Activated CD8-positive, alpha-beta memory T cell treated with anti-CD3 and anti-CD28 coated beads for 36 hours (primary cell): ENCODE data around the gene CRIM1. TPM values are rescaled to one million over a fixed set of nuclear protein-coding genes. Genes with fewer than 3 reads are reported as not detected.

Experiments used
- CTCF ChIA-PET: fragments of 350-600 bp; sonication (Branson Sonifier 250); formaldehyde crosslinking; loops from one replicate; lab custom pipeline; 2021; ENCODE audit warnings: antibody characterized with exemption; lab: Charles Lee
- POLR2A ChIA-PET: fragments of 350-600 bp; sonication (Branson Sonifier 250); formaldehyde crosslinking; loops from one replicate; lab custom pipeline; 2021; ENCODE audit warnings: antibody characterized with exemption; lab: Charles Lee
- total RNA-seq, 2 experiments: library from RNA; stranded (reverse); gene quantifications; one replicate each; pipeline ENCODE4 v1.2.3, GENCODE V29; 2021

Gene CRIM1
- total RNA-seq, 2 experiments from 2014 or later: 18.2 to 20.1 TPM

DNA sequence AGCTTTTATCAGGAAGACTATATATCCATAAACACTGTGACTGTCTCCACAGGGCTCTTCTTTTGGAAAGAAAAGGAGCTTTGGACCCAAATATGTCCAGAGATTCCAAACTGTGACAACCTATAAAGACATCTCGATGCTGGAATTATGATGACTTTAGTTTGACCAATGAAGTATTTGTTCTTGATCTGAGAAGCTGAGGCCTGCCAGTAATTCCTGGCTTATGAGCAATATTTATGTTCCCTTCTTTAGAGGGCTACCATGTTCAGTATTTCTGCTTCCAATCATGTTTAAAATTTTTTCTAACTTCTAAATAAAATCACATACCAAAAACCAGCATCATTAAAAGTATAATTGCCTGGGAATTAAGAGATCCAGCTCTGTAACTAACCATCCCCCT, 201.3 kb downstream of the CRIM1 start:
- CTCF ChIA-PET: no interaction called here
- POLR2A ChIA-PET: no interaction called here

DNA sequence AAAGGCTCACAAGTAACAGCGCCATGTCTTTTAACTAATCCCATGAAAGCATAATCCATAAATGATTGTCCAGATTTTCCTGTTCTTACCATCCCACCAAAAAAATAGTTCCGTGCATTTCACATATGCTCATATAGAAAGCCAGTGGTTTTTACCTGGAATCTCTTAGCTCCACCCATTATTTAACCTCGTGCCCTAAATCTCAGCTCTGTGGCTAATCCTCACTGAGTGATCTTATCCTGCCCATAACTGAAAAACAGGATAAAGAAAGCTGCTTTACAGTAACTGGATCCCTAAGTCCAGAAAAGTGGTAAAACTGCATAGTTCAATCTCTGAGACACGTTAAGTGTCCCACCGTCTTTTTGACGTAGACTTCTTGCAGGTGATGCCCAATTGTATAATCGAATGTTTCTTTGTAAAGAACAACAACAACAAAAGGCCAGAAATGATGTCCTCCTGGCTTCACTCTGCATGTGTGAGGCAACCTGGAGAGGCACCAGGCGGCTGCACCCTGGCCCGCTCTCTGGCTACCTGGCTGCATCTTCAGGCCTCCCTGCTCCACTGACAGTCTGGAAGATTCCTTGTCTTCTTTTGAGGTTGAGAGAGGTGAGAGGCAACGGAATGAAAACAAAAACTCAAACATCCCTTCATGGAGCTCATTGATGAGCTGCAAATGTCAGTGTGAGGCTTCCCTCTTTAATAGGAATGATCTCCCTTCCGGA, 203.8 kb downstream of the CRIM1 start:
- CTCF ChIA-PET: no interaction called here
- POLR2A ChIA-PET: no interaction called here

DNA sequence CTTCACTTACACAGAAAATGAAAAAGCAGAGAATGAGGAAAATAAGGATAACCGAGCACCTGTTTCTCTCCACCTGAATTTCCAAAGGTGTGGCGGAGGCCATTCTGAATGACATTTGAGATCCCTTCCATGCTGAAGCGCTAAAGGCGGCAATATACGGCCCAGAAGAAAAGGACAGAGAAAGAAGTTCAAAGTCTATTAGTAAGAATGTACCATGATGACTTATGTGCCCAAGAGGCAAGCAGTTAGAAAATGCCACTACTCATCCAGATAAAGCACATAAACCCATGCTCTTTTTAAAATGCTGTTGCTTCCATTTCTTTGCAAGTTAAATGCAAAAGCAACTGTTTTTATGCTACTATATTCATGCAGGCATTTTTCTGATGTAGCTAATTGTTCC, 205.1 kb downstream of the CRIM1 start:
- POLR2A ChIA-PET: no interaction called here
- CTCF ChIA-PET: no interaction called here

DNA sequence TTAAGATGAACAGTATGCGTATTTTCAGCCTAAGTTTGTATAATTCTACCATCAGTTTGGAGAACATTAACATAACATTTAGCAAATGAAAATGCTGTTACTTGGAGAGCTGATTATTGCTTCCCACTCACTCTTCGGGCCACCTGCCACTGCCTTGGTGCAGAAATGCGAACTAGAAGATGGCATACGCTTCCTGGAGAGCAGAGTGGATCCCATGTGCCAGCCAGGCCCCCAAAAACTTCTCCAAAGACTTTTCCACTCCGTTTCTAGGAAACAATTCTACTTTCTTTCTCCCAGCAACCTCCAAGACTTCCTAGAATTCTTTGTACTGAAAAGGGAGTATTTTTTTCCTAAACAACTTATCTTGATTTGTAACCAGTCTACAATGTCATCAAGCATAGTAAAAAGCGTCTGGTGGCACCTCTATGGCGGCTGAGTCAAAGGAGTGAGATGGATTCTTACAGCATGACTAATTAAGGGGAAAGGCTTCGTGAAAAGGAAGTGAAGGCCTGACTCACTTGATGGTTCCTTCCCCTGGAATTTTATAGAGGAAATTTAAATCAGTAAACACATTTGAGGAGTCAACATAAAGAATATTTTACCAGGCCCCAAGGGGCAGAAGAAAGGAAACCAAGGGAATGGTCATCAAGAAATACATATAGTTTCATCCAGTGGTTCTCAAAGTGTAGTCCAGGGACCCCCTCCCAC, 205.8 kb downstream of the CRIM1 start:
- ChIA-PET CTCF (no interaction called here), POLR2A (no interaction called here)

DNA sequence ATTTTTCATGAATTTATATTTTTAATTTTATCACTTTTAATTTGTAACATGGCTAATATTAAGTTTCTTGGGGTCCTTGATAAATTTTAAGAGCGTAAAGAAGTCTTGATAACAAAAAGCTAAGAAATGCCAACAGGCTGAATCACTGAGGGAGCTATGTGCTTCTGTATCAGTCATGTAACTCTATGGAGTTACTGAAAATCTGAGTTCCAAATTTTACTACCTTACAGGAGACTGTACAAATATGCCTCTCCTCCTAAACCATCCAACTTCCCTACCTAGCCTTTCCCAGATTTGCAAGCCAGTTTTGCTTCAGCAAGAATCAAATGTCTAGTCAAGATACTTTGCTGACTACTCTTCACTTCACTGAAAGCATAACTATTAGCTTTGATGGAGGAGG, 206.7 kb downstream of the CRIM1 start:
- ChIA-PET CTCF (no interaction called here), POLR2A (no interaction called here)

DNA sequence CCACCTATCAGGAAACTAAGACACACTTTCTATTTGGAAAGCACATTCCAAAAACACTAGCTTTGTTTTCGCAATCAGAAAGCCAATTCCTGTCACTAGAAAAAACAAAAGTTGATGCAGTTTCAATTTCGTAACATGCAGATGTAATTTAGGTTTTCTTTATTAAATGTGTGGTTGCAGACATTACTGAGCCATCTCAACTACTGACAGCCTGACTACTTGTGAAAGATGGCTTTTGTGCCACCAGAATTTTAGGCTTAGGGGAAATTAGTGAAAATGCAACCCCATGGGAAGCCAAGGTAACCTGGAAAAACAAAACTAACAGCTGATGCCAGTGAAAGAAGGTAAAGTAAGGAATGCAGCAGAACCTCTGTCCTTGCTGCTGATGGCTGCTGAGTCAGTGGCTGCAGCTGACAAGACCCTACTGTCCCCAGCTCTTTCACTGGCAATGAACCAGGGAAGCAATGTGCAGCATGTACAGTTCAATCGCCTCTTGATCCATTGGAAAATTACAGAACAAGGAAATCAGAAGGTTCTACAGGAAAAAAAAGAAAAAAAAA, 207.5 kb downstream of the CRIM1 start:
- POLR2A ChIA-PET: no interaction called here
- CTCF ChIA-PET: no interaction called here

DNA sequence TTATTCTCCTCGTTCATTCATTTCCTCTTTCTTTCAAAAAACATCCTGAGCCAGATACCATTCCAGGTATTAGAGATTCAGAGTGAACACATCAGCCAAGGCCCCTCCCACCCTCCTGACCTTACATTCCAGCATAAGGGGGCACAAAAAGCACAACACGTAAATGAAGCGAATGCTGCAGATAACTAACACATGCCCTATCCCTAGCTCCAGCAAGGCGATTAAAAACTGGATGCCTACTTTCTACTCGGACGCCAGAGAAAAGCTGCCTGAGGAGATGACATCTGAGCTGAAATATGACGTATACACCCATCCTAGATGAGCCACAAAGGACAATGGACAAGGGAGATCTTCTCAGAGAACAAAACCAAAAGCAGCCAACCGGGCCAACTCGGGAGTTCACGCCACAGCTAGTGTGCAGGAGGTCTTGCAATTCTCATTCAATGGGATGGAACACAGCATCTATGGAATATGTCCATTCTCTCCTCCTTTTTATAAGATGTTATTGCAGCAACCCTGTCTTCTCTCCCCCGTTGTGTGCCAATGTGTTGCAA, 208.9 kb downstream of the CRIM1 start:
- ChIA-PET CTCF (no interaction called here), POLR2A (no interaction called here)

DNA sequence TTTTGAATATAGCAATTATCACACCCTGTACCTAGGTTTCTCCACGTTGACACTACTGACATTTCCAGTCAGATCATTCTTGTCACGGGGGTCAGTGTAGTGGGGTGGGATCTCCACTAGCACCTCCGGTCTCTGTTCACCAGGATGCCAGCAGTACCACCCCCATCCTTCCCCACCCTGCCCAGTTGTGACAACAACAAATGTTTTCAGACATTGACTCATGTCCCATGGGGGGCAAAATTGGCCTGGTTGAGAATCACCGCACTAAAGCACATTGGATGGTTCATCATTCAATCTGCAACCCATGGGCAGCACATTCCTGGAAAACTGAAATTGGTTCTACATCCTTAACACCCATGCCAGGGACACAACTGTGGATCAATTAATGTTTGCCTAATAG, 210.1 kb downstream of the CRIM1 start:
- ChIA-PET POLR2A (no interaction called here), CTCF (no interaction called here)

DNA sequence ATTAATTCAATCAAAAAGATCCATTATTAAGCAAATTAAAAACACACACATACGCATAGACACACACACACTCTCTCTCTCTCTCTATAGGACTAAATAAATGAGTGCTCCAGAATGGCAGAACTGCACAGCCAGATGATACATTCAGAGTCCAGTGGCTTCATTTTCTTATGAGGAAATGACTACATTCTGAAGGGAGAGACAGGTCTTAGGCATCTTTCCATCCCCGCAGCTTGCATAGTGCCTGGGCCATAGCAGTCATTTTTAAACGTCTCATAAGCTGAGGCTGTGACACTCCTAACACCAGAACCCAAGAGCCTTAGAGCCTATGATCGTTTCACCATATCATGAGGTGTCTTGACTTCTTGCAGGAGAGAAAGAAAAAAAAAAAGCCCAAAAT, 211.3 kb downstream of the CRIM1 start:
- CTCF ChIA-PET: no interaction called here
- POLR2A ChIA-PET: no interaction called here

DNA sequence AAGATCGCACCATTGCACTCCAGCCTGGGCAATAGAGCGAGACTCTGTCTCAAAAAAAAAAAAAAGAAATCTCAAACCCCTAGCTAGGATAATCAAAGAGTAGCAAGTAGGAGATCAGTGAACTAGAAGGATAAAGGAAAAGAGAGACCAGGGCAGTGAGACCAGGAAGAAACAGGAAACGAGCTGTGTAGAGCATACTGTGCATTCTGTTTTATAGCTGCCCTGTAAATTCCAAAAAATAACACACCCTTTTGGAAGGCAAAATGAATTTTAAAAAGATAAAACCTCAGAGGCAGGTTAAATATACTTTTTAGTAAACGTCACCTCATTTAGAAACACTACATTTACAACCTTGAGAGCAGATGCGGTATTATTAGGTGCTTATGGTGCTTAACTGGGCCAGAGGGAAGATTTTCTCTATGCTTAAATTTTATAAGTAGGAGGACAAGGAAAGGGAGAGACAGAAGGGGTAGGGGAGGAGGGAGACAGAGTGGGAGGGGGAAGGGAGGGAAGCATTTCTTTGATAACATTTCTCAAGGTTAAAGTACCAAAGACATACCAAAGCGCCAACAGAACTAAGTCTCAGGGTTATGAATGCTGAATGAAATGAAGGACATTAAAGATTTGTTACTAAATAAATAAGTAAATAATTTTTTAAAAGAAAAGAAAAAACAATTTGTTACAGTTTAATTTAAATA, 212.3 kb downstream of the CRIM1 start:
- CTCF ChIA-PET: no interaction called here
- POLR2A ChIA-PET: interaction anchor here (0.6 kb wide), 1 partner anchor 742 kb away, joined by 3 read pairs; no protein-coding TSS in a partner anchor

DNA sequence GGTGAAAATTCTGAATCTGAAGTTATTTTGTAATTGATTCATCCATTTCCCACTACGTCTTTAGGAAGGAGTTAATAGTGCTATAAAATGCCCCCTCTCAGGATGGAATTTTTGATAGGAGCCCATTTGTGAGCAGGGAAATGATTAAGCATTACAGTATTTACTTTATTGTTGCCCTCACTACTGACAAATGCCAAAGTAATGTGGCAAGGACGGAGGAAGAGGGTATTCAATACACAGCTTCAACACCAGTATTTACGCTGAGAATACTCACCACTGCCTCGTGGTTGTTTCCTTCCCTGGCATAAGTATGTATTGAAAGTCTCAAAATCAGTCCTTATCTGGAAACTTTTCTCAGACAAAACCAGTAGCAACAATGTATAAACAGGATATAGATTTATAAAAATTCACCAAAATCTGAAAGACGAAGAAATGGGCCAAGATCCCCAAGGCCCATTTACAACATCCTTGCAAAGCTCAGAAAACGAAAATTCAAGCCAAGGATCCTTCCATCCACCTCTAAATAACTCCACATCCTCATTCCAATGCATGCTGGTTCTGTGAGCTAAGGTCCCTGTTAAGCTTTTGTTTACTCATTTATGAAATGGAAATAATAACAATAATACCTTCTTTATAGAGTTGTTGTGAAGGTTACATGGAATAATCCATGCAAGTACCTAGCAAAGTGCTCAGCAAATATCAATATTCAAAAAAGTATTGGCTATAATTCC, 213.1 kb downstream of the CRIM1 start:
- ChIA-PET POLR2A (no interaction called here), CTCF (no interaction called here)

DNA sequence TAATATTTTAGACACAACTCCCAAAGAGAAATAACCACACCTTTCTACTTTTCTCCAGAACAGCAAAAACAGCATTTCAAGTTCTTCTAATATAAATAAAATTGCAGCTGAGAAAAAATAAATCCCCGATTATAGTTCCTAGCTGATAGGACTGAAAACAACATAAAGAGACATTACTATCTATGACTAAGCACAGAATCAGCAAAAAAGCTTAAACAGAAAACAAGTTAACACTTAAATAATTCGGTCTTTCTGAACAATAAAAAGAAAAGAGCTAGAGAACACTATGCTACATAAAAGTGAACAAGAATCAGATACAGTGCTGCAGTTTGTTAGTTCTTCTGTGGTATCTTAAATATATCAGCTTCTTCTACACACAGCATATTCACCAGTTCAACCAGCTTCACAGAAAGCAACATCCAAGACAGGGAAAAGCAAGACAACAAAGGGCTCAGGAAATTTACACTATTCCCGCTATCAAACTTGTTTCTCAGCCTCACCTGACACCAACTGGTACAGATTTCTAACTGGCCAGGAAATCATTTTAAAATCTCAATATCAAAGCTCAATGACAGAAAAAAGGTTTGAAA, 213.8 kb downstream of the CRIM1 start:
- ChIA-PET POLR2A (no interaction called here), CTCF (no interaction called here)

DNA sequence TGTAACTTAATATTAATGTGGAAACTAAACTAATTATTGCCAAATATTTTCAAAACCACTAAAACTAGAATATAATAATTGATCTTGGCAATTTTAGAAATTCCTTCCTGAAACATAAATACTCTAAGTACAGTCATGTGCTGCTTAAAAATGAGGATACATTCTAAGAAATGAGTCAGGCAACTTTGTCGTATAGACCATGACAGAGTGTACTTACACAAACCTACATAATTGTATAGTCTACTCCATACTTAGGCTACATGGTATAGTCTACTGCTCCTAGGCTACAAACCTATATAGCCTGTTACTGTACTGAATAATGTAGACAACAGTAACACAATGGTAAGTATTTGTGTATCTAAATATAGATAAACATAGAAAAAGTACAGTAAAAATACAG, 214.8 kb downstream of the CRIM1 start:
- ChIA-PET CTCF (no interaction called here), POLR2A (no interaction called here)

DNA sequence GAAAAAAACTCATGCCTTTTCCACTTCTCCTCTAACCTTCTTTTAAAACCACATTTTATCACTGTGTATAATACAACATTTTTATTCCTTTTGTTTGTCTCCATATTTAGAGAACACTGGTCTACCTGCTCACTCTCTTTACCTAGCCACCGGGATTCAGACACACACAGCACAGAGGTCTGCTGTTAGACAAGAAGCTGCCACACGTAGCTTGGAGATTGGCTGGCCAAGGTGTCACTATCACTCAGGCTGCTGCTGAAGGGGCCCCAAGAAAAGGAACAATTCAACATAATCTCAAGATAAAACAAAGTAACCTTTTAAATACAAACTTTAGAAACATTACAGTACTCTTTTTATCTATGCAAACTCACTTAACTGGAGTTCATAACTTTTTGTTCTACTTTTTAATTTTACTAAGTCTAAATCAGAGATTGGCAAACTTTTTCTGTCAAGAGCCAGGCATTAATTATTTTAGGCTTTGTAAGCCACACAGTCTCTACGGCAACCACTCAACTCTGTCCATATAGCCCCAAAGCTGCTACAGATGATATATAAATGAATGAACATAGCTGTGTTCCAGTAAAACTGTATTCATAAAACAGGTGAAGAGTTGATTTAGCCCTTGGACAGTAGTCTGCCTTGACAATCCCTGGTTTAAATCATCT, 216.6 kb downstream of the CRIM1 start:
- CTCF ChIA-PET: no interaction called here
- POLR2A ChIA-PET: no interaction called here

DNA sequence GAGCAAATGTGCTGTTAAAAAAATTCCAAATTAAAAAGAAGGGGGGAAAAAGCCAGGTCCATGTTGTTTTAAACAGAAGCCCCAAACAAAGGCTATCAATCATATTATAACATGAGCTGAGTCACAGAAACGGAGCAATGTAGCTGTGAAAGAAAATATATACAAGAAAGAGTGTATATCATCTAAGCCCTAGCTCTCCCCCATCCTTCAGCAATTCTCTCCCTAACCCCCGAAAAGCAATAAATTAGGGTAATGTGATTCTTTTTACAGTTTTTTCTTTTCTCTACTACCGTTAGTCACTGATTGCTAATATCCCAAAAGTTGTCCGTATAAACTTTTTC, 217.1 kb downstream of the CRIM1 start:
- CTCF ChIA-PET: no interaction called here
- POLR2A ChIA-PET: no interaction called here

DNA sequence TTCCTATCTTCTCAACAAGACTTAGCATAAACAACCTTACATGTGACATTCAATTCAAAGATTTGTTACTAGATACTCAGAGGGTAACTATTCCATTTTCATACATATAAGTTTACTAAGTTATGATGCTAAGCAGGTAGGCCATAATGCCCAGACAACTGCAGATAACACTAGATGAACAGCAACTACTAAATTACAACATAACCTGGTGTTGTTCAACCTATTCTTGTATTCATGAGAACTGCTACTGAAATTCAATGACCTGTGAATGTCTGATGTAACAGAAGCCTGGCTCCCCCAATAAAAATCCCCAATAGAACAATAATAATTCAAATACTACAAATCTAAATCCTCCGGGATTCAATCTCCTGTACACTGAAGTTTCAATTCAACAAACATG, 217.6 kb downstream of the CRIM1 start:
- CTCF ChIA-PET: no interaction called here

DNA sequence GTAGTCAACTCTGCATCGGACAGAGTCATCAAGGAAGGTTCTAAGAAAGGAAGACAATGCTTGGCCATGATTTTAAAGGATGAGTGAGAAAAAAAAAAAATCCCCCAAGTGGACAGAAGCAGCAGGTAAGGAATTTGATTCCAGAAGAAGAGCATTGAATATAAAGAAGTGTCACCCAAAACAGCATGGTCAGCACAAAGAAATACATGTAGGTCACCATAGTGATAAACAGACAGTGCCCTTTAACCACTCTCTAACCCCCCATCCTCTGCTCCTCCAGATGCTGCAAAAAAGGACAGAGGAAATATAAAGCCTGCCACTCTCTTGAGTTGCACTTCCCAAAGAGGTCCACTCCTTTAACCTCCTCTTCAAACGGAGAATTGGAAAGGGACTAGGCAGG, 219.0 kb downstream of the CRIM1 start:
- POLR2A ChIA-PET: no interaction called here
- CTCF ChIA-PET: no interaction called here

More for the DNA sequence above, 217.6 kb downstream of the CRIM1 start:
- POLR2A ChIA-PET: no interaction called here

DNA sequence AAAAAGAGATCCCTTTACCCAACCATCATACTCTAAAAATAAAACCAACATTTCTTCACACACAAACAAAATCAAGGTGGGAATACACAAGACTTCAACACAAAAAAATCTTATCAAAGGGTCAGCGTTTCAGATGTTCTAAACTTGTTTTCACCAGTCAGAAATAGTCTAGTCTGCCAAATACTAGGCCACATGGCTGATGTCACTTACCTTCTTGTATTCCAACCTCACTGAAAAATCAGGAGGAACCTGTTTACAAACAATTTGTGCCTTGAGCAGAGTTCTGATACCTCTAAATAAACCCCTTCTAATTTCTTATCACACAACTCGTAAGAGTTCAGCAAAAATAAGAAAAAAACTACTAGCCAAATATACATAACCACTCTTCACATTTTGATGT, 222.3 kb downstream of the CRIM1 start:
- POLR2A ChIA-PET: no interaction called here
- CTCF ChIA-PET: no interaction called here
